SW 1271 (cell line): ENCODE results near the gene HLA-DQA2.
"Not testable (repeated sequence)": the region's sequence is repeated elsewhere in the genome, so short reads cannot be mapped to it uniquely, and the experiment has no call there.

Source experiments
- DNase-seq, 2 experiments: peaks; one replicate each; lab custom pipeline; 2025; lab: John Stamatoyannopoulos, UW

The HLA-DQA2 gene

GRCh38 chr6:32741031-32741960, at the start of gene HLA-DQA2:
HLA-DQA2 (plus strand) TSS chr6:32741391; CDS start chr6:32741444, 53 bp downstream.
- no peak for DNase-seq

GRCh38 chr6:32692019-32692418, 49.2 kb upstream of the HLA-DQA2 start:
- DNase-seq, result peak; percentile 8 to 56

- no peak for DNase-seq
Measured at GRCh38 chr6:32697031-32697430, 44.2 kb upstream of the HLA-DQA2 start.

DNA sequence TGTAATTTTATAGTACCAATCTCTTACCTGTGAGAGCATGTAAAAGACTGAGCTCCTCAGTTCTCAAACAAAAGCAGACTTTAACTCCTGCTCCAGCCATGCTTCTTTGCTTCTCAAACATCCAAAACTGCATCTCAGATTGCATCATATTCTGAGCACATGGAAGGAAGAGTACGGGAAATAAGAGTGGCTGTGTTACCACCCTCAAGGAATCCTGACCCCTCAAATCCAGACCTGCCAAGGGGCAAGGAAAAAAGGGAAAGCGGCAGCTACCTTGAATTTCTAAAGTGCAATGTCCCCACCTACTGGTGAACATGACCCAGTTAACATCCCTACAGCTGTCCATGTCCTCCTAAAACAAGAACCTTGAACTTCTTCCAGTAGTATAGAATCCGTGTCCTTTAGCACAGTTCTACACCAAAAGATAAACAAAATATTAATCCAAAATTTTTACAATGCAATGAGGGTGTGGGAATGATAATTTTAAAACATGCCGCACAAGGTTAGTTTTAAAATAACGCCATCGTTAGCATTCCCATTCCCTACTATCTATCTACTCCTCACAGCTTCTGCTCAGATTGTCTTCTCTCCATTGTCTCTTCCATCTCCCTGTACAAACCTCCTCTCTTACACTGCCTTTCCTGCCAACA, 40.7 kb upstream of the HLA-DQA2 start:
- DNase-seq, result peak; percentile 7 to 55

DNA sequence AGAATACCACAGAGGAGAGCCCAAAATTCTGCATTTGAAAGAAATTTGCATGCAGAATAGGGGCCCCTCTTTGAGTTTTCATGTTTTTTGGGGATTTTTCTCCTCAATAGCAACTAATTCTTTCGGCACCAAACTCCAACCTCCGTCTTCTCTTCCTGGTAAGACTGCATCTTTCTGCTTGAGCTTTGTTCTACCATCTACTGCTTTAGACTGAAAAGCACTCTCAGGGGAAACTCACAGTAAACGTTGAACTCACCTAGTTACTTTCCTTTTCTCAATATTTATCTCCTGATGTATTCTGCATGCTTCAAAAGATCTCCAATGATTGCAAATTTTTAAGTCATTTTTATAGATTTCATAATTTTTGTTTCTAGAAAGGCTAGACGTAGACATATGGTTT, 37.8 kb upstream of the HLA-DQA2 start:
- no peak for DNase-seq

- not testable (repeated sequence) for DNase-seq
Measured at GRCh38 chr6:32705164-32705563, 36.0 kb upstream of the HLA-DQA2 start.

DNA sequence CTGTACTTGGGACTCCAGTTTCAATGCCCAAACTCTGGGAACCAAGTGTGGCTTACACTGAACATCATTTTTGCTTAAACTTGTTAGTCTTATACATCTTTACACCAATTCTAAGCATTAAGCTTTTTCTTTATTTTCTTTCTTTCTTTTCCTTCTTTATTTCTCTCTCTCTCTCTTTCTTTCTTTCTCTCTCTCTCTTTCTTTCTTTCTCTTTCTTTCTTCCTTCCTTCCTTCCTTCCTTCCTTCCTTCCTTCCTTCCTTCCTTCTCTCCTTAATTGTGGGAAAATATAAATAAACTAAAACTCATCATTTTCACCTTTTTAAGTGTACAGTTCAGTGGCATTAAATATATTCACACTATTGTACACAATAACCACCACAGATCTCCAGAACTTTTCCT, 31.6 kb upstream of the HLA-DQA2 start:
- no peak for DNase-seq

DNA sequence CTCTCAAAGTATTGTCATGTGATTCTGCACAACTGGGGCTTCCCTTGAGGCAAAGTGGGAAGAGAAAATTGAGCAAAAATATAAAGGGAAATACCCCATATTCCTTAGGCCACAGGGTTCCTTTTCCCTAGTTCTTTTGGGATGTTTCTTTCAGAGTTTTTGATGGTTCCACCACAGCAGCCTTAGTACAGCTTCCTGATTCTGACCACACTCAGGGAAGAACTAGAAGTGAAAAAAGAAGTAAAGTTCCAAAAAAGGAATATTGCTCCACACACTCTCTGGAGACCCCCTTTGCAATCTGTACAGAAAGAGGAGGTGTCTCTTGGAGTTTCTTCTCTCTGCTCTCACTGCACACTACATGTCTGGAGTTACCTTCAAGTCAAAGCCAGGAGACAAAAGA, 27.9 kb upstream of the HLA-DQA2 start:
- DNase-seq, result no peak

DNA sequence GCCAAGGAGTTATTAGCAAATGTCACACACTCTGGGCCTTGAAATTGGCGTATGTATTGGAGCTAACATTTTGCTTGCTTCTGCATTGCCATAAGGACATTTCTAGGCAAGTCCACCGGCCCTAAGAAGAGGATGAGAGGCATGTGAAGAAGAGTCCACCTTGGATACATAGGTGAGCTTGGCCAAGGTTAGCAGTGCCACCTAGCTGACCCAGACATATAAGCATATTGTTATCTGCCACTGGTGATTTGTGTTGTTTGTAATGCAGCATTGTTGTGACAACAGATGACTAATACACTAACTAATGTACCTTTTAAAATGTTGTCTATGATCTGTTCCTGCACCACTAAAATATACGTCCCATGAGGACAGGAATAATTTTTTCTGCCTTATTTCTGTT, 24.8 kb upstream of the HLA-DQA2 start:
- peak in 1 of 2 experiments; percentile 4 for DNase-seq

- DNase-seq, result no peak
Measured at GRCh38 chr6:32718879-32719278, 22.3 kb upstream of the HLA-DQA2 start.

DNA sequence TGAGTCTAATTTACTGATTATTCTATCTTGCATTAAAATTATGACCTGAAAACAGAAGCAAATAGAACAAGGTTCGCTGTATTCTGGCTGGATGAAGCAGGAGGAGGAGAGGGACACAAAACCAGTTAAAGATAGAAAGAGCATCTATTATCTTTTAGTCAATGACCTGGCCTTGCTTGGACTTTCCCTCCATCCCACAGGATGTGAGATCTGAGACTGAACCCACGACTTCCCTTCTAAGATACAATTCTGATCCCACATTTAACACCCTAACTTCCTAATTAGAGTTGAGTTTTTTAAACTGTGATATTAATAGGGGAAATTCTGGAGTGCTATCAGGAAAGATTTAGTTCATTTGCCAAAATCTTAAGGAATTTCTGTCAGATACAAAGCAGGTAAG, 3.1 kb upstream of the HLA-DQA2 start:
- no peak for DNase-seq

GRCh38 chr6:32742374-32742773, 1.2 kb downstream of the HLA-DQA2 start:
- DNase-seq, result no peak

GRCh38 chr6:32744776-32745175, 3.6 kb downstream of the HLA-DQA2 start:
- no peak for DNase-seq

DNA sequence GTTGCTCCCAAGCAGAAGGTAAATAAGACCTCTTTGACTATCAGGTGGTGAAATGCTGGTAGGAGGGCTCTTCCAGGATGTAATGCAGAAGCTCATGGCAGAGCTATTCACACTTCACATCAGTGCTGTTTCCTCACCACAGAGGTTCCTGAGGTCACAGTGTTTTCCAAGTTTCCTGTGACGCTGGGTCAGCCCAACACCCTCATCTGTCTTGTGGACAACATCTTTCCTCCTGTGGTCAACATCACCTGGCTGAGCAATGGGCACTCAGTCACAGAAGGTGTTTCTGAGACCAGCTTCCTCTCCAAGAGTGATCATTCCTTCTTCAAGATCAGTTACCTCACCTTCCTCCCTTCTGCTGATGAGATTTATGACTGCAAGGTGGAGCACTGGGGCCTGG, 4.5 kb downstream of the HLA-DQA2 start:
- DNase-seq, result not testable (repeated sequence)

DNA sequence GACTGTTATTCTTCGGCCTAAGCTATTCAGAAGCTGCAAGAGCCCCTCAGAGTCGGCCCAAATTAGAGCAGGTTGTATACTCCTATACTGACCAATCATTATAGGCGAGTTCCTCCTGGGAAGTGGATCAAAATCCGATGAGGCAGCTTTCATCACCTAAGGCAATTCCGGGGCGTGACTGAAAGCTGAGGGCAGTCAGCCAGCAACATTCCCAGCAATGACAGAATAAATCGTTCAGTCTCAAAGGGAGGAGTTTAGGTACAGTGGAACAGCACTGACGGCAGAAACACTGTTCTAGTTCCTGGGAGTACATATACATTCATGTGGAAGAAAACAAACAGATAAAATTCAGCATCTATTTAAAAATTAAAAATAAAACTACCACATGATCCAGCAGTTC, 11.4 kb downstream of the HLA-DQA2 start:
- no peak for DNase-seq

- DNase-seq, result no peak
Measured at GRCh38 chr6:32759669-32760068, 18.5 kb downstream of the HLA-DQA2 start.

DNA sequence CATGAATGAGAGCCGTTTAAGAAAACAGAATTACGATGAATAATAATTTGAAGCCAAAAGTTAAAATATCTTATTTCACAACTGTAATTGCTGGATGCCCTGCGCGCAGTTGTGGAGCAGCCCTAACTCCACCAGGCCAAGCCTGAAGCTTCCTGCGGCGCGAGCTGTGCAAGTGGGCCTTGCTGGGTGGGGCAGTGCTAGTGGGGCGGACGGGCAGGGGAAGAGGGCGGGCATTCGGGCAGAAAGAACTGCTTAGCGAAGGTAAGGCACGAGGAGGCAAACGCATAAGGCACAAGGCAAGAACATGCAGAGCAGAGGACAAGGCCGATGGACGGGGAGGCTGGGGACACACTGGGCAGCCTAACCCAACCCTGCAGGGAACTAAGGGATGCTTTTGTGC, 19.9 kb downstream of the HLA-DQA2 start:
- no peak for DNase-seq

GRCh38 chr6:32761548-32761947, 20.4 kb downstream of the HLA-DQA2 start:
- DNase-seq, result no peak

DNA sequence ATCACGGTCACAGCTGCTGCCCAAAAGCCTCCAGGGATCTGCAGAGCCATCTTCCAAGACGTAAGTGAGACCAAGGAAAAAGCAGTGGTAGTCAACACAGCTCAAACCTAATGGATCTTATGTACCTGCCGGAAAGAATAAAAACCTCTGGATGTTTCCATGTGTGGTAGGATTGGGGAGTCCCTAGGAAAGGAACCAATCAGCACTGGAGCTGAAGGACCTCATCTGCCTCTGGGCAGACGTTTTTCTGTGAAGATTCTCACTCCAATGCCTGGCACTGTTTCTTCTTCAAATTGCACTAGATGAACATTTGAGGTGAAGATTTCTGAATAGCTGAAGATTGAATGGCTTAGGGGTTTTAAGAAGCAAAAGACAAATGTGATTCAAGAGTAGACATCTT, 22.2 kb downstream of the HLA-DQA2 start, which contains the start of gene HLA-DQB2:
Gene HLA-DQB2 (minus strand): TSS at position 112 of the 400 bp plus-strand sequence. CDS start 62 bp downstream, at position 50.
- DNase-seq, result peak in 1 of 2 experiments; percentile 6

- no peak for DNase-seq
Measured at GRCh38 chr6:32764048-32764447, 22.9 kb downstream of the HLA-DQA2 start.

- no peak for DNase-seq
Measured at GRCh38 chr6:32772656-32773055, 31.5 kb downstream of the HLA-DQA2 start.

- no peak for DNase-seq
Measured at GRCh38 chr6:32774426-32774825, 33.2 kb downstream of the HLA-DQA2 start.

DNA sequence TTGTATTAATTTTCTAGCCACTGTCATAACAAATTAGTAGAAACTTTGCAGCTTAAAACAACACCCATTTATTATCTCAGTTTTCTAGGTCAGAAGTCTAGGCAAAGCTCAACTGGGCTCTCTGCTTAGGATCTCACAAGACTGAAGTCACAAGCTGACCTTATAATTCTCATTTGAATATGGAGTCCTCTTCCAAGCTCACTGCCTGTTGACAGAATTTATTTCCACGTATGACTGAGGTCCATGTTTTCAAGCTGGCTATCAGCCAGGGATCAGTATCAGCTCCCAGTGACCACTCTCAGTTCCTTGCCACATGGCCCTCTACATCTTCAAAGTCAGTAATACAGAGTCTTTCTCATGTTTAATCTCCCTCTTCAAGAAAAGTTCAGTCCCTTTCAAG, 33.9 kb downstream of the HLA-DQA2 start:
- DNase-seq, result no peak
